Activated CD8-positive, alpha-beta memory T cell treated with anti-CD3 and anti-CD28 coated beads, Interleukin-2, amount 50 U/mL, for 1 hour (primary cell): ENCODE measurements around the gene LSP1.
A peak's percentile ranks its signal among the peaks of the same experiment; 100 is the strongest.

Experiments used
- DNase-seq: peaks from one replicate; pipeline ENCODE4 v3.0.0-alpha.2; 2020; ENCODE audit errors: extremely low read depth

LSP1 gene

GRCh38 chr11:1825039-1825740, 27.7 kb upstream of the LSP1 start:
- DNase-seq: no peak

DNA sequence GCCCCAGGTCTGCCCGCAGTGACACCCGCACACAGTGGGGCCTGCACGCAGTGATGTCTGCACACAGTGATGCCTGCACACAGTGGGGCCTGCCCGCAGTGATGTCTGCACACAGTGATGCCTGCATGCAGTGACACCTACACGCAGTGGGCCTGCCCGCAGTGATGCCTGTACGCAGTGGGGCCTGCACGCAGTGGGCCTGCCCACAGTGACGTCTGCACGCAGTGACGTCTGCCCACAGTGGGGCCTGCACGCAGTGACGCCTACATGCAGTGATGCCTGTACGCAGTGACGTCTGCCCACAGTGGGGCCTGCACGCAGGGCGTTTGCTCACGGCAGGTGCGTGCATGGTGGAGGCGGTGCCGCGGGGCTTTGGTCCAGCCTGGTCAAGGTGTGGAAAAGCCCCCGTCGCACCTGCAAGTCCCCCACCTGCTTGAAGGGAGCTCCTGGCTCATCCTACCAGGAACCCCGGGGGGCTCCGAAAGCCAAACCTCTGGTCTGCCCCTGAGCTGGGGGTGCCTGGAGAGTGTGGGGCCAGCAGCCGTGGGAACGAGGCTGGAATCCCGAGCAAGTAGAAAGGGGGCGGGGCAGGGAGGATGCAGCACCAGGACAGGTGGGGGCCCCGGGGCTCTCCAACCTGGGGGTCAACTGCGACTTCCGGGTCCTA, 27.0 kb upstream of the LSP1 start:
- no peak for DNase-seq

DNA sequence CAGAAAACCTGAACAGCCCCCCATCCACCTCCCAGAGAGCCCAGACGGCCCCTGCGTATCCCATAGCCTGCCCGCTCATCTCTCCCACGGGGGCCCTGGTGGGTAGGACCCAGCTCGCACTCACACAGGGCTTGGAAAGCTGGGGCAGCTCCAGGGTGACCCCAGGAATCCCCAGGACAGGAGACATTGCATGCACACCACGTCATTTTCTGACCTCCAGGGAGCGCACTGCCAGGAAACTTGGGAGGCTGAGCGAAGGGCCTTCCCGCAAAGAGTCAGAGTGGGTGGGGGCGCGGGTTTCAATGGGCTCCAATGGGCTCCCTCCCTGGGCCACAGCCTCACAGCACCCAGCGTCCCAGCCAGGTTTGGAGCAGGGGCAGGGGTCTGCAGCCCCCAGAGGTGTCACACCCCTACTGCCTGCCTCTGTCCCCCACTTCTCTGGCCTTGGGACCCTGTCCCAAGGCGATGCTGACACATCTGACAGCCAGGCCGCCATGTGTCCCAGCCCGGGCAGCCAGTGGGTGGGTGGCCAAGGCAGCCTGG, 26.3 kb upstream of the LSP1 start:
- DNase-seq: no peak

DNA sequence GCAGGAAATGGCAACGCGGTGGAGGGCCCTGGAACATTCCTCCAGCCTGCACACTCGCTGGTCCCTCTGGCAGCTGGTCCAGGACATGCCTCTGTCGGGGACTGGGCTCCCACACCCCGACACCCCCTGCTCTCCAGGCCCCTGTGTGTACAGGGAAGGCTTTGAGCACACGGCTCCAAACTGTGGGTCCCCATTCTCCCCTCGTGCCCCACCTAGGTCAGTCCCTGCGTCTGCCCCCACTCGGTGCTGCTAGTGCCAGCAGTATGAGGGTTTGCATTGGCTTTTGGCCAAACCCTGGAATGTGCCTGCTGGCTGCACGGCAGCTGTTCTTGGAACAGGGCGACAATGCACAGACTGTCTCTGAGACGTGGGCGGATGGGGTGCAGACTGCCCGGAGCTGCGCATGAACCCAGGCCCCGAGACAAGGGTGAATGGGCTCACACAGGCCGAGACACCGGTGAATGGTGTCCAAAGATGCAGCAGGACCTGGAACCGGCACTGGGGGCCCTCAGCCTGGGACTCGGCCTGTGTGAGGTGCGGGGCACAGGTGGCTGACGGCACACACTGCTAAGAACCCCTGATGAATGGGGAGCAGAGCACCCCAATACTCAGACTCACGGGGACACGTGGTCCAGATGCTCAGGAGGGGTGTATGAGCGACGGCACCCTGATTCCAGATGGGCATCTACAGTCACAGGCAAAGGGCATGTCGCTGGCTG, 25.6 kb upstream of the LSP1 start:
- no peak for DNase-seq

- DNase-seq: no peak
These were observed 25.0 kb upstream of the LSP1 start for GRCh38 chr11:1827931-1828330.

GRCh38 chr11:1828542-1828941, 24.3 kb upstream of the LSP1 start:
- no peak for DNase-seq

DNA sequence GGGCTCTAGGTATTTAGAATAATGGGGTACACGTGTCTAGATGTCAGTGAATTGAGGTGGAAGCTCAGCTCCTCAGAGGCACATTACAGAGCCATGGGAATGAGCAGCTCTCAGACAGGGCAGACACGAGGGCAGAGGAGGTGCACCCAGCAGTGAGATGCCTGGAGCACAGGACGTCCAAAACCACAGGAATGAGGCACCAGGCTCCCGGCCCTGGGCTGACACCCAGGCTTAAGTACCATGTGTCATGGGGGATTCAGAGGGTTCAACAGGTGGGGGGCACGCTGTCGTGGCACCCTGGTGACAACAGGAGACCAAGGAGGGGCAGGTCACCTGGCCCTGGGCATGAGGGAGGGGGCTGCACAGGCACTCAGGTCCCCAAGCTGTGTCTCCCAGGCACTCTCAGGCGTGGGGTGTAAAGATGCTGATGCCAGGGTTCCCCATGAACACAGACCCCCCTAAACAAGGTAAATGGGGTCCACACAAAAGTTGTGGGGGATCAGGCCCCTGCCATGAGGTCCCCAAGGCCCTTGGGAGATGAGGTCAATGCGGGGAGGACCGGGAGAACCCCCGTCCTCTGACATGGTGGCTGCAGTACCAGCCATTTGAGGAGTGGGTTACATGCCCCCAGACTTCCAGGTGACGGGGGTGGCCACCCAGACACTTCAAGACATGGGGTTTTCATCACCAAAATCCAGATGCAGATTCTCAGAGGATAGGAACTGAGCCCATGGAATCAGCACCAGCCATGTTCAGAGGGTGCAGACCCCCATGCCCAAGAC, 23.7 kb upstream of the LSP1 start:
- no peak for DNase-seq

GRCh38 chr11:1830004-1830321, 22.9 kb upstream of the LSP1 start:
- no peak for DNase-seq

DNA sequence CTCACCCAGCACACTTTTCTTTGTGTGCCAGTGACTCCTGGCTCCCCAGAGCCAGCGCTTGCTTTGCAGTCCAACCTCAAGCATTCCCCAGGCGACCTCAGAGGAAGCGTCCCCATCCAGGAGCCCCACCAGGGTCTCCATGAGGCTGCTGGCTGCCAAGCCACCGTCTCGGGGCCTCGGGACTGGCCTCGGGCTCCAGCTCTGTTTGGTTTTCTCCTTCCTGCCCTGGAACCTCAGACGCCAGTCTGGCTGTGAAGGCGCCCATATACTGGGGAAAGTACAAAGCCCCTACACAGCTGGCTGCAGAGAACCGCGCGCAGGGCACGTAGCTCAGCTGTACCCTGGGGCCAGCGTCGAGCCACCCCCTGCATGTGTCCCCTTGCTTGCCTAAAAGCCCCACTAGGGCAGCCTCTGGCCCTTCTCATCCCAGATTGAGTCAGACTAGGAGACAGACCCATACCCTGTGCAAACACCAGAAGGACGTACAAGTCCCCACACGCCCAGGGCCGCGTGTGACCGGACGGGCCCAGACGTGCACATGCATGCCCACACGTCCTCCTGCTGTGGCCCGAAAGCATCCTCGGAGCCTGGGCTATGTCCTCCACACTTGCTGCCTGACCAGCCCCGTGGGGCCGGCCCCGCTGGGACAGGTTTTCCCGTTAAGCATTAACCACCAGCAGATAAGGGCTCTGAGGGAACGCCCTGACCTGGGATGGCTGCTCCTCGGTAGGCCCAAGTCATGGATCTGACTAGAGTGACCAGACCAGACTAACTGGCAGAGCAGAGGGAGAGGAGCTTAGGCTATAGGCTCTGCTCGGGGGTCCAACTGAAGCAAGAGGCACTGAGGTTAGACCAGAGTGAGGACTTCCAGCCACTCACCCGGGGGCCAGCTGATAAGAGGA, 22.3 kb upstream of the LSP1 start:
- no peak for DNase-seq

DNA sequence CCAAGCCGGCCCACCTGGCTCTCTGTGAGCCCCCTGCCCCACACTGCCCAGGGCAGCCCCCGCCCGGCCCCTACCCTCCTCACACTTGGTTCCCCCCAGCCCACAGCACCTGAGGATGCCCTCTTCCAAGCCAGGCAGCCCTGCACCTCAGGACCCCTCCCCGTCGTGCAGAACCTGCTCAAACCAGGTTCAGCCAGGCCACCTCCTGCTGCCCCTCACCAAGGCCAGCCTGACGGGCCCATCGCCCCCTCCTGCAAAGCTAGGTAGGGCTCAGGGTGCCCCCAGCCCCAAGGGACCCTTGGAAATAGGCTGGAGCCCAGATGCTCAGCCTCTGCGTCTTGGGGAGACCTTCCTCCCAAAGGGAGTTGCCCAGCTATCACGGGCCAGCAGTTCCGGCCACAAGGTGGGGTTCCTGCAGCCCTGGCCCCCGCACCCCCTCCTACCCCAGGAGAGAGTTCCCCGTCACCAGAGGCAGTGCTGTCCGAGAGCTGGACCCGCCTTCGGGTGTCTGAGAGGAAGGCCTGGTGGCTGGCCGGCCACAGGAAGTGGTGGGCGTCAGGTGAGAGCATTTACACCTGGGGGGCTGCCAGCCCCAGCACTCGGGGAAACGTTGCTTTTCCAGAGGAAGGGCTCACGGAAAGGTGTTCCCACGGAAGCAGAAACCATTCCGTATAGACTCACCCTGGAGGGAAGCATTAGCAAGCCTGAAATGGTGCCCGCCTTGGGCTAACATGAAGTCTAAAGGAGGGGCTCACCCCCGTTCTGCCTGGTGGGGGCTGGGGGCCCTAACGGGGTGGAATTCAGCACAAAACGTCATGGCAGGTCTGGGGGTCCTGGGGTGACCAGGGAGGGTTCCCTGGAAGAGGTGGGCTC, 21.3 kb upstream of the LSP1 start:
- no peak for DNase-seq

GRCh38 chr11:1832211-1832919, 20.5 kb upstream of the LSP1 start:
- DNase-seq: peak; percentile 20

DNA sequence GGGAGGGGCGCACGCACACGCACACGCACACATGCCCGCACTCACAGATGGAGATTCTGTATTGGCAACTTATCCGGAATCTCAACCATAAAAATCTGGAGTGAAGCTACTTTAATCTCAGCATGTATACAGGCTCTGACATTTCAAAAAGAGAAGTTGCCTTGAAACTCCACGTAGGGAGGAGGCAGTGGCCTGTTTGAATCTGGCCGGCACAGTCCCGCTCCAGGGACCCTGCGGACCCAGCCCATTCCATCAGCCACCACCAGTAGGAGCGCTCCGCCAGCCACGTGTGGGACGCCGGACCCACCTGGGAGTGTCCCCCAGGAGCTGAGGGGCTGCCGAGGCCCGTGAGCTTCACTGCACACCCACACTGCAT, 20.0 kb upstream of the LSP1 start:
- no peak for DNase-seq

- DNase-seq: no peak
These were observed 18.7 kb upstream of the LSP1 start for GRCh38 chr11:1834062-1834610.

DNA sequence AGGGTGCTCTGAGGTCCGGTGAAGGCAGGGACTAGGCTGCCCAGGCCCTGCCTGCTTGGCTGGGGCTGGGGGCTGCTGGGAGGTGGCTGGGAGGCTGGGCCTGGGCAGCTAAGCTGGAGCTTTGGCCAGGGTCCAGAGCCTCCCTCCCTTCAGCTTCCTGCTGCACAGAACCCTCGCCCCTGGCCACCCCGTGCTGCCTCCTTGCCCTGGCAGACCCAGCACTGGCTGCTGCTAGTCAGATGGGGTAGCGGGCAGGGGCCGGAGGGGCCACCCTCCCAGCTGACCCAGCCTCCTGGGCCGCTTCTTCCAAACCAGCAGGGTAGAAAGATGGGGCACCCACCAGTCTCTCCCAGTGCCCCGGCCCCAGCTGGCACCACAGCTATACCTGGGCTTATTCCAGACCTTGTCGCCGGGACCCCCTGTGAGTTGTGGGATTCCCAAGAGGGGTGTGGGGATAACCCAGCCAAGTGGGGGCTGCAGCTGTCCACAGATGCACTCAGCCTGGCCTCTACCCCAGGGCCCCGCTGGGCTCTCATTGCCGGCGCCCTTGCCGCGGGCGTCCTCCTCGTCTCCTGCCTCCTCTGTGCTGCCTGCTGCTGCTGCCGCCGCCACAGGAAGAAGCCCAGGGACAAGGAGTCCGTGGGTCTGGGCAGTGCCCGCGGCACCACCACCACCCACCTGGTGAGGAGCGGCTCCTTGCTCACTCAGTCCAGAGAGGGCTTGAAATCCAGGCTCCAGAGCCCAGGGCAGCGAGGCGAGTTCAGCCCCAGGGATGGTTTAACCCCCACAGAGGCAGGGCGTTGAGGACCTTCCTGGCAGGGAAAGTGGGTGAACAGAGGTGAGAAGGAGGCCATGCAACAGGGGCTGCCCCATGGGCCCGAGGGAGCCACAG, 17.9 kb upstream of the LSP1 start, which contains the start of gene SYT8:
Gene SYT8, plus strand, starts transcription at position 212 of the 892 bp plus-strand sequence. Its CDS starts 116 bp downstream, at position 328.
- DNase-seq: no peak

DNA sequence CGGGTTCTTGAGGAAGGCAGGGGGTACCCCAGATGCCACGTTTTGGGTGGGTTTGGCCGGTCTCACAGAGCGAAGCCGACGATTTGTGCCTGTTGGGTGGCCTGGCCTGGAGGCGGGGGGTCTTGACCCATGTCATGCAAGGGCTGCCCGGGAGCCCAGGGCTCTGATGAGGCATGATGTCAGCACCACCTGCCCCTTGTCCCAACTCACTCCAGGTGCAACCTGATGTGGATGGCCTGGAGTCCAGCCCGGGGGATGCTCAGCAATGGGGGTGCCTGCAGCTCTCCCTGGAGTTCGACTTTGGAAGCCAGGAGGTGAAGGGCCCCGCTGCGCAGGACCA, 17.2 kb upstream of the LSP1 start:
- no peak for DNase-seq

GRCh38 chr11:1836011-1836945, 16.6 kb upstream of the LSP1 start:
- DNase-seq: no peak
